Nephron progenitor cell (in vitro differentiated cells): ENCODE data around the gene KLK3.

Experiments used
- DNase-seq: peaks from one replicate; pipeline ENCODE4 v3.0.0; 2021
- H3K27ac Mint-ChIP-seq: 2 replicates; pipeline ENCODE4 v1.8.0; 2021; ENCODE audit warnings: mild to moderate bottlenecking, moderate library complexity, mixed read lengths
- H3K27me3 Mint-ChIP-seq: 2 replicates; pipeline ENCODE4 v1.8.0; 2021; ENCODE audit warnings: mild to moderate bottlenecking, low read depth, mixed read lengths; ENCODE audit not compliant: poor library complexity
- H3K36me3 Mint-ChIP-seq: 2 replicates; pipeline ENCODE4 v1.8.0; 2021; ENCODE audit warnings: low read depth, mixed read lengths
- H3K4me1 Mint-ChIP-seq: 2 replicates; pipeline ENCODE4 v1.8.0; 2021; ENCODE audit warnings: mixed read lengths
- H3K4me3 Mint-ChIP-seq: 2 replicates; pipeline ENCODE4 v1.8.0; 2021; ENCODE audit warnings: mild to moderate bottlenecking, moderate library complexity, mixed read lengths
- H3K9me3 Mint-ChIP-seq: 2 replicates; pipeline ENCODE4 v1.8.0; 2021; ENCODE audit warnings: mild to moderate bottlenecking, moderate library complexity, mixed read lengths
- CTCF ChIP-seq: fragments of 200-600 bp; sonication (generic); IDR thresholded peaks from 2 replicates; pipeline ENCODE4 v1.5.0; 2021; ENCODE audit warnings: antibody characterized with exemption

Gene KLK3

GRCh38 chr19:50873056-50873455 is 18.3 kb downstream of the KLK3 start, which contains the start of gene KLK2:
Gene KLK2, plus strand, starts transcription at chr19:50873439. Its CDS starts 35 bp downstream, at chr19:50873474.
- TF ChIP-seq CTCF: no peak
- H3K4me3 Mint-ChIP-seq: no peak within 1 kb of the TSS
- no peak within 1 kb of the TSS for H3K27ac Mint-ChIP-seq
- peaks cover 40% of the 10 kb centered on the region for H3K27me3 Mint-ChIP-seq
- H3K36me3 Mint-ChIP-seq: no peaks in the 10 kb centered on the region
- H3K9me3 Mint-ChIP-seq: no peaks in the 10 kb centered on the region
- DNase-seq: no peak
- H3K4me1 Mint-ChIP-seq: no peaks in the 10 kb centered on the region

GRCh38 chr19:50874211-50874610 is 19.5 kb downstream of the KLK3 start:
- no peak overlapping the region for H3K27ac Mint-ChIP-seq
- H3K36me3 Mint-ChIP-seq: no peaks in the 10 kb centered on the region
- no peak for DNase-seq
- H3K4me3 Mint-ChIP-seq: no peak overlapping the region
- no peaks in the 10 kb centered on the region for H3K9me3 Mint-ChIP-seq
- no peaks in the 10 kb centered on the region for H3K4me1 Mint-ChIP-seq
- peaks cover 36% of the 10 kb centered on the region for H3K27me3 Mint-ChIP-seq
- TF ChIP-seq CTCF: no peak

GRCh38 chr19:50875795-50876422 is 21.2 kb downstream of the KLK3 start:
- Mint-ChIP-seq H3K4me3 (no peak overlapping the region), H3K27ac (no peak overlapping the region), H3K9me3 (no peaks in the 10 kb centered on the region), H3K36me3 (no peaks in the 10 kb centered on the region), H3K4me1 (no peaks in the 10 kb centered on the region), H3K27me3 (peaks cover 36% of the 10 kb centered on the region)
- DNase-seq: no peak
- TF ChIP-seq CTCF: no peak

- Mint-ChIP-seq H3K27me3 (peaks cover 36% of the 10 kb centered on the region), H3K4me3 (no peak overlapping the region), H3K27ac (no peak overlapping the region), H3K36me3 (no peaks in the 10 kb centered on the region), H3K9me3 (no peaks in the 10 kb centered on the region), H3K4me1 (no peaks in the 10 kb centered on the region)
- TF ChIP-seq CTCF: no peak
- no peak for DNase-seq
Measured at GRCh38 chr19:50876456-50876855, 21.7 kb downstream of the KLK3 start.

- TF ChIP-seq CTCF: no peak
- H3K4me1 Mint-ChIP-seq: no peaks in the 10 kb centered on the region
- H3K4me3 Mint-ChIP-seq: no peak overlapping the region
- H3K9me3 Mint-ChIP-seq: no peaks in the 10 kb centered on the region
- peaks cover 38% of the 10 kb centered on the region for H3K27me3 Mint-ChIP-seq
- no peak overlapping the region for H3K27ac Mint-ChIP-seq
- DNase-seq: no peak
- H3K36me3 Mint-ChIP-seq: no peaks in the 10 kb centered on the region
Measured at GRCh38 chr19:50877338-50877737, 22.6 kb downstream of the KLK3 start.

GRCh38 chr19:50878851-50879250 is 24.1 kb downstream of the KLK3 start:
- H3K36me3 Mint-ChIP-seq: no peaks in the 10 kb centered on the region
- peaks cover 48% of the 10 kb centered on the region for H3K27me3 Mint-ChIP-seq
- H3K9me3 Mint-ChIP-seq: no peaks in the 10 kb centered on the region
- H3K27ac Mint-ChIP-seq: no peak overlapping the region
- no peaks in the 10 kb centered on the region for H3K4me1 Mint-ChIP-seq
- H3K4me3 Mint-ChIP-seq: no peak overlapping the region
- TF ChIP-seq CTCF: no peak
- no peak for DNase-seq
